GM23338 (cell line): ENCODE measurements around the gene SPRED2.

ENCODE experiments used
- EZH2 ChIP-seq: fragments of 200-600 bp; sonication (generic); IDR thresholded peaks from one replicate; pipeline ENCODE4 v1.8.0; 2017; ENCODE audit warnings: antibody characterized with exemption, mild to moderate bottlenecking, low read depth; ENCODE audit not compliant: unreplicated experiment
- EZH2phosphoT487 ChIP-seq: fragments of 200-600 bp; sonication (generic); IDR thresholded peaks from one replicate; pipeline ENCODE4 v1.8.1; 2018; ENCODE audit warnings: antibody characterized with exemption; ENCODE audit not compliant: unreplicated experiment
- TF ChIP-seq, protein P1 (sequence below), 2 experiments: fragments of 200-600 bp in 1 of 2; sonication (generic) in 1 of 2; conservative IDR thresholded peaks; 2 replicates each; pipeline versions ENCODE4 v1.5.1 to v1.6.1; 2016 to 2017; ENCODE audit warnings: antibody characterized with exemption in 2 of 2, low read depth in 2 of 2, mild to moderate bottlenecking in 2 of 2, moderate library complexity in 1 of 2
- TF ChIP-seq, protein P2 (sequence below): IDR thresholded peaks from one replicate; pipeline ENCODE4 v1.6.1; 2018; ENCODE audit warnings: antibody characterized with exemption; ENCODE audit not compliant: unreplicated experiment

DNA sequence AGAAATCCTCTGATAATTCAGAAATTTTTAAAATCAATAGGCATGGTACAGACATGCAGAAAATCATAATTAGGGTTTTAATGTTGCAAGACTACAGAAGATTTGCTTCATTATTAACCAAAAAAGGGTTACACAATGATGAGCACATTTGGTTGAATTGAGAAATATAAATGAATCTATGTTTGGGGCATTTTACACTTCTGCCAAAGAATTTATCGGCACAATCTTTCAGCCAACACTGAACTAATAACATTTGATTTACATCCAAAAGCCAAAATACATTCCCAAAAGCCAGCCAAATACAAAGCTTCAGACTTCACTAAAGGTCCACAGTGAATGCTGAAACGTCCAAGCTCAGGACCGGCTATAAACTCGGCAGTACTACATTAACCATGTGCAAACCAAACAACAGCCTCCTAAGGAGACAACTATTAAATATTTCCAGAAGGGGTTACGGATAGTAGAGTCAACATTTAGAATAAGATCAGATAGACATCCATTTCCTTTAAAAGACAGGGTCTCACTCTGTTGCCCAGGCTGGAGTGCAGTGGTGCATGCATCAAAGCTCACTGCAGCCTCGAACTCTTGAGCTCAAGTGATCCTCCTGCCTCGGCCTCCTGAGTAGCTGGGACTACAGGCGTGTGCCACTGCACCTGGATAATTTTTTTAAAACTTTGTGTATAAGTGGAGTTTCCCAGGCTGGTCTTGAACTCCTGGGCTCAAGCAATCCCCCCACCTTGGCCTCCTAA, 29.4 kb downstream of the SPRED2 start:
- TF ChIP-seq, protein P1, sequence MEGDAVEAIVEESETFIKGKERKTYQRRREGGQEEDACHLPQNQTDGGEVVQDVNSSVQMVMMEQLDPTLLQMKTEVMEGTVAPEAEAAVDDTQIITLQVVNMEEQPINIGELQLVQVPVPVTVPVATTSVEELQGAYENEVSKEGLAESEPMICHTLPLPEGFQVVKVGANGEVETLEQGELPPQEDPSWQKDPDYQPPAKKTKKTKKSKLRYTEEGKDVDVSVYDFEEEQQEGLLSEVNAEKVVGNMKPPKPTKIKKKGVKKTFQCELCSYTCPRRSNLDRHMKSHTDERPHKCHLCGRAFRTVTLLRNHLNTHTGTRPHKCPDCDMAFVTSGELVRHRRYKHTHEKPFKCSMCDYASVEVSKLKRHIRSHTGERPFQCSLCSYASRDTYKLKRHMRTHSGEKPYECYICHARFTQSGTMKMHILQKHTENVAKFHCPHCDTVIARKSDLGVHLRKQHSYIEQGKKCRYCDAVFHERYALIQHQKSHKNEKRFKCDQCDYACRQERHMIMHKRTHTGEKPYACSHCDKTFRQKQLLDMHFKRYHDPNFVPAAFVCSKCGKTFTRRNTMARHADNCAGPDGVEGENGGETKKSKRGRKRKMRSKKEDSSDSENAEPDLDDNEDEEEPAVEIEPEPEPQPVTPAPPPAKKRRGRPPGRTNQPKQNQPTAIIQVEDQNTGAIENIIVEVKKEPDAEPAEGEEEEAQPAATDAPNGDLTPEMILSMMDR (conservative IDR thresholded peaks at IDR 0.05; ENCODE audit: low read depth in 2 of 2), result no peak
- TF ChIP-seq EZH2phosphoT487, result no peak
- no peak for TF ChIP-seq EZH2
- TF ChIP-seq, protein P2, sequence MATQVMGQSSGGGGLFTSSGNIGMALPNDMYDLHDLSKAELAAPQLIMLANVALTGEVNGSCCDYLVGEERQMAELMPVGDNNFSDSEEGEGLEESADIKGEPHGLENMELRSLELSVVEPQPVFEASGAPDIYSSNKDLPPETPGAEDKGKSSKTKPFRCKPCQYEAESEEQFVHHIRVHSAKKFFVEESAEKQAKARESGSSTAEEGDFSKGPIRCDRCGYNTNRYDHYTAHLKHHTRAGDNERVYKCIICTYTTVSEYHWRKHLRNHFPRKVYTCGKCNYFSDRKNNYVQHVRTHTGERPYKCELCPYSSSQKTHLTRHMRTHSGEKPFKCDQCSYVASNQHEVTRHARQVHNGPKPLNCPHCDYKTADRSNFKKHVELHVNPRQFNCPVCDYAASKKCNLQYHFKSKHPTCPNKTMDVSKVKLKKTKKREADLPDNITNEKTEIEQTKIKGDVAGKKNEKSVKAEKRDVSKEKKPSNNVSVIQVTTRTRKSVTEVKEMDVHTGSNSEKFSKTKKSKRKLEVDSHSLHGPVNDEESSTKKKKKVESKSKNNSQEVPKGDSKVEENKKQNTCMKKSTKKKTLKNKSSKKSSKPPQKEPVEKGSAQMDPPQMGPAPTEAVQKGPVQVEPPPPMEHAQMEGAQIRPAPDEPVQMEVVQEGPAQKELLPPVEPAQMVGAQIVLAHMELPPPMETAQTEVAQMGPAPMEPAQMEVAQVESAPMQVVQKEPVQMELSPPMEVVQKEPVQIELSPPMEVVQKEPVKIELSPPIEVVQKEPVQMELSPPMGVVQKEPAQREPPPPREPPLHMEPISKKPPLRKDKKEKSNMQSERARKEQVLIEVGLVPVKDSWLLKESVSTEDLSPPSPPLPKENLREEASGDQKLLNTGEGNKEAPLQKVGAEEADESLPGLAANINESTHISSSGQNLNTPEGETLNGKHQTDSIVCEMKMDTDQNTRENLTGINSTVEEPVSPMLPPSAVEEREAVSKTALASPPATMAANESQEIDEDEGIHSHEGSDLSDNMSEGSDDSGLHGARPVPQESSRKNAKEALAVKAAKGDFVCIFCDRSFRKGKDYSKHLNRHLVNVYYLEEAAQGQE, result no peak
